ENCODE measurements around the gene ANK2. TPM values are rescaled to one million over a fixed set of nuclear protein-coding genes. Genes with fewer than 3 reads are reported as not detected.

Gene ANK2
- total RNA-seq, 4 donors from 2014 or later = 13.7 to 47.4 (median 30.5) TPM

DNA sequence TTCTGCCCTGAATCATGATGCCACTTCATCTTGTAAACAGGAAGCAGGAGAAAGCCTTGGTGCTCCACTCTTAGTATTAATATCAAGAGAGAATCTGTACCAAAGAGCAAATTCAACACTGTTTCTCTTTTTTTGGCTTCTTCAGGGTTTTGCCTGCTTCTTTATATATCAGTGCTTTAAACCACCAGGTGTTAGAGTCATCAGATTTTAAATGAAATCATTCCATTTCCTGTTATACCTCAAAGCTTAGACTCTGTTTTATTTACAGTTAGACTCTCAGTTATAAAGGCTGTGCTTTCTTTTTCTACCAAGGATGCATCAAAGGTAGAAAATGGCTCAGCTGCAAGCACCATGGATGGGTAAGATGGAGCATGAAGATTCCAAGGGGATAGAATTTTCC is 361.2 kb downstream of the ANK2 start:
- Histone ChIP-seq H3K27ac (no peak overlapping the region), H3K4me1 (no peaks in the 10 kb centered on the region), H3K4me3 (no peak overlapping the region), H3K27me3 (no peaks in the 10 kb centered on the region), H3K9me3 (no peaks in the 10 kb centered on the region), H3K36me3 (no peaks in the 10 kb centered on the region)
- intact Hi-C loops (cut with DNase I; ENCODE audit: low total_unique reads) (no loop called here), in situ Hi-C loops (cut with MboI; ENCODE audit: low pct_ligation_motif_present in 1 of 4, low pct_unique_long_range_greater_than_20kb in 1 of 4, low sequenced_read_pairs in 3 of 4) (loop anchor here in 1 of 4 donors (25.0 kb wide), 1 partner anchor 977 kb away; no protein-coding TSS in a partner anchor)
- TF ChIP-seq POLR2AphosphoS5 (IDR thresholded peaks at IDR 0.05) = no peak
- no peak for TF ChIP-seq EP300 (IDR thresholded peaks at IDR 0.05; ENCODE audit: low read depth)
- no peak for TF ChIP-seq POLR2A (IDR thresholded peaks at IDR 0.05)
- no peak for DNase-seq

GRCh38 chr4:113411496-113411938 is 362.1 kb downstream of the ANK2 start:
- WGBS, 2 donors (ENCODE audit: low coverage in 1 of 2) = 59% methylated on average over 4 of the region's 4 CpGs; no CpG with 5 or more reads in 1 of the 2 donors
- Histone ChIP-seq H3K27ac (no peak overlapping the region), H3K4me1 (no peaks in the 10 kb centered on the region), H3K4me3 (no peak overlapping the region), H3K36me3 (no peaks in the 10 kb centered on the region), H3K27me3 (no peaks in the 10 kb centered on the region), H3K9me3 (no peaks in the 10 kb centered on the region)
- TF ChIP-seq POLR2AphosphoS5 (IDR thresholded peaks at IDR 0.05) (no peak), POLR2A (IDR thresholded peaks at IDR 0.05) (no peak), CTCF (IDR thresholded peaks at IDR 0.05) (no peak), EP300 (IDR thresholded peaks at IDR 0.05; ENCODE audit: low read depth) (no peak)
- intact Hi-C loops (cut with DNase I; ENCODE audit: low total_unique reads) (no loop called here), in situ Hi-C loops (cut with MboI; ENCODE audit: low pct_ligation_motif_present in 1 of 4, low pct_unique_long_range_greater_than_20kb in 1 of 4, low sequenced_read_pairs in 3 of 4) (loop anchor here in 1 of 4 donors (25.0 kb wide), 1 partner anchor 976 kb away; no protein-coding TSS in a partner anchor)
- DNase-seq = no peak

DNA sequence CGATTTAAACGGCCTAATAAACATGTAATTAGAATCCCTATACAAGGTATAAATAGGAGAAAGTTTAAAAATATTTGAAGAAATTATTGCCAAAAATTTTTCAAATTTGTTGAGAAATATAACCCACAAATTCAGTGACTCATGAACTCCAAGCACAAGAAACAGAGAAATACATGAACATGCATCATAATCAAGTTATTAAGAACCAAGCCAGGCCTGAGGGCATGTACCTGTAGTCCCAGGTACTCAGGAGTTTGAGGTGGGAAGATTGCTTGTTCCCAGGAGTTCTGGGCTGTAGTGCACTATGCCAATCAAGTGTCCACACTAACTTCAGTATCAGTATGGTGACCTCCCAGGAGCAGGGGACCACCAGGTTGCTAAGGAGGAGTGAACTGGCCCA is 370.2 kb downstream of the ANK2 start:
- 90 to 100% methylated on average over 2 of the region's 2 CpGs for WGBS, 2 donors (ENCODE audit: low coverage in 1 of 2)
- intact Hi-C loops (cut with DNase I; ENCODE audit: low total_unique reads) (no loop called here), in situ Hi-C loops (cut with MboI; ENCODE audit: low pct_ligation_motif_present in 1 of 4, low pct_unique_long_range_greater_than_20kb in 1 of 4, low sequenced_read_pairs in 3 of 4) (loop anchor here in 1 of 4 donors (25.0 kb wide), 1 partner anchor 968 kb away; no protein-coding TSS in a partner anchor)
- Histone ChIP-seq H3K4me3 (no peak overlapping the region), H3K27ac (no peak overlapping the region), H3K36me3 (no peaks in the 10 kb centered on the region), H3K27me3 (no peaks in the 10 kb centered on the region), H3K9me3 (peaks cover 6 to 18% of the 10 kb centered on the region in 2 donors), H3K4me1 (no peaks in the 10 kb centered on the region)
- DNase-seq = no peak
- TF ChIP-seq POLR2AphosphoS5 (IDR thresholded peaks at IDR 0.05) (no peak), EP300 (IDR thresholded peaks at IDR 0.05; ENCODE audit: low read depth) (no peak)

DNA sequence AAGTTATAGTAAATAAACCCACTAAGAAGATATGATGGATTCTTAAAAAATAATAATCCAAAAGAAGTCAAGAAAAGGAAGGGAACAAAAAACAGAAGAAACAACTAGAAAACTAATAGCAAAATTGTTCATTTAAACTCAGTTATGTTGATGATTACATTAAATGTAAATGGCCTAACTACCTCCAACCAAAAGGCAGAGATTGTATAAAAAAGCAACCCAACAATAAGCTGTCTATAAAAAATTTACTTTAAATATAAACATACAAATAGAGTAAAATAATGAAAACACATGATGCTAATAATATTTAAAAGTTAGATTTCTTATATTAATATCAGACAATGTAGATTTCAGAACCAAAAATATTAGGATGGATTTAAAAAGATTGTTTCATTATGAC is 371.5 kb downstream of the ANK2 start:
- Histone ChIP-seq H3K27ac (no peak overlapping the region), H3K9me3 (peaks cover 6 to 18% of the 10 kb centered on the region in 2 donors), H3K4me1 (no peaks in the 10 kb centered on the region), H3K36me3 (no peaks in the 10 kb centered on the region), H3K27me3 (no peaks in the 10 kb centered on the region), H3K4me3 (no peak overlapping the region)
- intact Hi-C loops (cut with DNase I; ENCODE audit: low total_unique reads) (no loop called here), in situ Hi-C loops (cut with MboI; ENCODE audit: low pct_ligation_motif_present in 1 of 4, low pct_unique_long_range_greater_than_20kb in 1 of 4, low sequenced_read_pairs in 3 of 4) (loop anchor here in 1 of 4 donors (25.0 kb wide), 1 partner anchor 966 kb away; no protein-coding TSS in a partner anchor)
- DNase-seq = no peak
- TF ChIP-seq POLR2AphosphoS5 (IDR thresholded peaks at IDR 0.05) (no peak), CTCF (IDR thresholded peaks at IDR 0.05) (no peak), EP300 (IDR thresholded peaks at IDR 0.05; ENCODE audit: low read depth) (no peak), POLR2A (IDR thresholded peaks at IDR 0.05) (no peak)

DNA sequence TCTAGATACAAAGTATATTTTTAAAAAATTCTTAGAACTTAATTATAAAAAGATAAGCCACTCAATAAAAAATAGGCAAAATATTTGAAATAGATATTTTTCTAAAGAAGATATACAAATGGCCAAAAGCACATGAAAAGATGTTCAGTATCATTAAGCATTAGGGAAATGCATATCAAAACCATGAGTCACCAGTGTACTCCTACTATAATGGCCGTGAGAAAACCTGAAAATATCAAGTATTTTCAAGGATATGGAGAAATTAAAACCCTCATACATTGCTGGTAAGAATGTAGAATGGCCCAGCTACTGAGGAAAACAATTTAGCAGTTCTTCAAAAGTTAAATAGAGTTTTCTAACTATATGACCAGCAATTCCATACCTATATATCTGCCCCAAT is 374.2 kb downstream of the ANK2 start:
- H3K4me1 ChIP-seq = no peaks in the 10 kb centered on the region
- 73 to 81% methylated on average over 1 of the region's 1 CpG for WGBS, 2 donors (ENCODE audit: low coverage in 1 of 2)
- intact Hi-C loops (cut with DNase I; ENCODE audit: low total_unique reads) (no loop called here), in situ Hi-C loops (cut with MboI; ENCODE audit: low pct_ligation_motif_present in 1 of 4, low pct_unique_long_range_greater_than_20kb in 1 of 4, low sequenced_read_pairs in 3 of 4) (loop anchor here in 1 of 4 donors (25.0 kb wide), 1 partner anchor 964 kb away; no protein-coding TSS in a partner anchor)
- TF ChIP-seq CTCF (IDR thresholded peaks at IDR 0.05) (no peak), EP300 (IDR thresholded peaks at IDR 0.05; ENCODE audit: low read depth) (no peak), POLR2AphosphoS5 (IDR thresholded peaks at IDR 0.05) (no peak), POLR2A (IDR thresholded peaks at IDR 0.05) (no peak)
- no peaks in the 10 kb centered on the region for H3K36me3 ChIP-seq
- DNase-seq = no peak
- no peak overlapping the region for H3K27ac ChIP-seq
- H3K4me3 ChIP-seq = no peak overlapping the region
- peaks cover 6 to 18% of the 10 kb centered on the region in 2 donors for H3K9me3 ChIP-seq
- H3K27me3 ChIP-seq = no peaks in the 10 kb centered on the region
